GM10266 (cell line): Measurements from ENCODE around the gene CPN2.

Source experiments
- DNase-seq: peaks from one replicate; pipeline ENCODE4 v3.0.0; 2012; ENCODE audit errors: extremely low spot score
- TF ChIP-seq, protein P1 (sequence below): IDR thresholded peaks from 2 replicates; pipeline ENCODE4 v1.5.1; 2012; ENCODE audit warnings: mild to moderate bottlenecking, low read depth; ENCODE audit not compliant: control insufficient read depth, insufficient read depth; ENCODE audit errors: missing control alignments

CPN2 gene

DNA sequence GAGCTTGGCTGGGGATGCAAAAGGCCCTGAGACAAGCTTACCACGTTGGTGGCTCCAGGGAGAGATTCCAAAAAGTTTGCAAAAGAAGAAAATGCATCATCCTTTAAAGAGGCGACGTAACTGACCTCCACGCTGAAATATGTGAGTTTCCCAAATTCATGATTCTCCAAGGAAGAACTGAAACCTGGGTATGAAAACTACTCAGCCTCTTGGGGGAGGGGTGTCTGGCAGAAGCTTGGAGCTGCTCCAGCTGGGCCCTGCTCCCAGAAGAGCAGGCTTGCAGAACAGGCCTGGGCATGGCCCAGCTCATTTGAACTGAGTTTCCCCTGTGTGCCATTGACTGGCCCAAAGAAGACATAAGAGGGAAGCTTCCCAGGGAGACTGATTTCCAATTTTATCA, 20.5 kb downstream of the CPN2 start:
- DNase-seq: no peak
- TF ChIP-seq, protein P1, sequence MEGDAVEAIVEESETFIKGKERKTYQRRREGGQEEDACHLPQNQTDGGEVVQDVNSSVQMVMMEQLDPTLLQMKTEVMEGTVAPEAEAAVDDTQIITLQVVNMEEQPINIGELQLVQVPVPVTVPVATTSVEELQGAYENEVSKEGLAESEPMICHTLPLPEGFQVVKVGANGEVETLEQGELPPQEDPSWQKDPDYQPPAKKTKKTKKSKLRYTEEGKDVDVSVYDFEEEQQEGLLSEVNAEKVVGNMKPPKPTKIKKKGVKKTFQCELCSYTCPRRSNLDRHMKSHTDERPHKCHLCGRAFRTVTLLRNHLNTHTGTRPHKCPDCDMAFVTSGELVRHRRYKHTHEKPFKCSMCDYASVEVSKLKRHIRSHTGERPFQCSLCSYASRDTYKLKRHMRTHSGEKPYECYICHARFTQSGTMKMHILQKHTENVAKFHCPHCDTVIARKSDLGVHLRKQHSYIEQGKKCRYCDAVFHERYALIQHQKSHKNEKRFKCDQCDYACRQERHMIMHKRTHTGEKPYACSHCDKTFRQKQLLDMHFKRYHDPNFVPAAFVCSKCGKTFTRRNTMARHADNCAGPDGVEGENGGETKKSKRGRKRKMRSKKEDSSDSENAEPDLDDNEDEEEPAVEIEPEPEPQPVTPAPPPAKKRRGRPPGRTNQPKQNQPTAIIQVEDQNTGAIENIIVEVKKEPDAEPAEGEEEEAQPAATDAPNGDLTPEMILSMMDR: no peak

DNA sequence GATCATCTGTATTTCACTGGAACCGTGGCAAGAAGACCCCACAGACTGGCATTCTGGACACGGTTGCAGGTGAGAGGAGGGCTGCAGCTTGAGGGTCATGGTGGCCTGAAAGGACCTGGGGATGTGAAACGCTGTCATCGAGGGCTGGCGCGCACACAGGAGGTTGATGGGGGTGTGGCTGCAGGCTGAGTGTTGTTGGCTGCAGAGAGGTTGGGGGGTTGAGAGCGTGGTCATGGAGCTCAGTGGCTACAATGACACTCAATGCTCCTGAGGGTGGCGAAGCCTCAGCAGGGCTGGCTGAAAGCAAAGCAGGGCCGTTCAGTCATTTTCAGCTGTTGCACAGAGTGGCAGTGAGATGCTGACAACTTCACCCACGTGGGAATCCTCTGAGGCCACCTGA, 21.0 kb downstream of the CPN2 start:
- TF ChIP-seq, protein P1: no peak
- DNase-seq: no peak

DNA sequence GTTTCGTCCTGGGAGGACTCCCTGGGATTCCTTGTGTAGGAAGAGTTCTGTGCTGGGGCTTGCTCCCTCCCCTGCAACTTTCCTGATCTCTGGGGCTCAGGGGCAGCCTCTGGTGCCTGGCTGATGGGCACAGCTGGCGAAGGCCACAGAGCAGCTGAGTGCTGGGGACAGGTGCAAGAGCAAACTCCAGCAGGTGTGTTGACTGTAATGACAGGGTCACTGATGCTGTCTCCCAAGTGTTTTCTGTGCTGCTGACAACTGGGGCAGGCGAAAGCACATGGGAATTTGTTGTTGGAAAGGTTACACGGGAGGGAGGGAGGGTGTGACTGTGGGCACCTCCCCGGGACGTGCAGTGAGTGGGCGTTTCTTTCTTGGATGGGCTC, 21.6 kb downstream of the CPN2 start:
- DNase-seq: no peak
- TF ChIP-seq, protein P1: no peak

DNA sequence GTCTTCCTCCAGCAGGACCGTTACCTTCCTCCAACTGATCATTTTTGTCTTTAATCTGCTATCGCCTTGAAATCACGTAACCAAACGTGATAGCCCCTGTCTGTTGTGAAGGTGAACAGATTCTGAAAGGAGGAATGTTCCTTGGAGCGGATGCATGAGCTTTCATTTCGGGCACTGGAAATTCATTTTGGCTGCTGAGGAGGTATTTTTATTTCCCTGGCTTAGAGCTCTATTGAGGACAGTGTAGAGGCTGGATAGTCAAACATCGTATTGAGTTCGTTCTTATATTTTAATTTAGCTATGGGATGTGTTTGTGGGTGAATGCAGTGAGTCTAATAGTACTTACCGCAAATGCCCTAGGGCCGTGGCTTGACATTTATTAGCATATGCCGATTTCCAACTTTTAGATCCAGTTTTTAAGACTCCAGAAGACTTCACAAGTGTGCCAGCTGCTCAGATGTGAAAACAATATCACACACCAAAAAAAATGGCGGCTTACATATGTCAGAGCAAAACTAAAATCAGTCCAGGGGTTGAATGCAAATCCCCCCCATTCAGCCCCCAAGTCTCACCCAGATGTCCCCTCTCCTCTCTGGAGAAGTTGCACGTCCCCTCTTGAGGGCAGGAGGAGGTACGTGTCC, 22.1 kb downstream of the CPN2 start:
- TF ChIP-seq, protein P1: no peak
- DNase-seq: no peak

DNA sequence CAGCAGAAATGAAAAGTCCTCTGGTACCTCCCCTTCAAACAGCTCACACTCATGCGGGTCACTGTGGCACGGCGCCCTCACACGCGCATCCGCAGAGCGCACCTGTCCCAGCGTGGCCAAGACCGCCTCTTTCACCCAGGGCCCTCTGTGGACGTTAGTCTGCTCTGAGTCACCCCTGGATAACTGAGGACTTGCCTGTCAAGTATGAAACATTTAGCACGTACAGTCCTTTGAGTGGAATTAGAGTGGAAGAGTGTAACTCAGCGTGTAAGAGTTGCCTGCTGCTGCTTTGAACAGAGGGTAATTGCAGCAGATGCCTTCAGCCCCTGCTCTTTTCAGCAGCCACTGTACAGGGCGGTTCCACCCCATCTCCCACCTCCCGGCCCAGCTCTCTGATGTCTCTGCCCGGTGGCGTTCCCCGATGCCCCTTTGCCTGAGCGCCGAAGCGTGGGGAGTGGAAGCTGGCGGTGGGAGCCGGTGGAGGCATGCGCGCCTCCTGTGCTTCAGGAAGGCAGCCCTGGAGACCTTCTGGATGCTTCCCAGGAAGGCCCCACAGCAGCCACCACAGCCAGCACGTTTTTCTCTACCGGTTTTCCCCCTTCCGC, 23.0 kb downstream of the CPN2 start:
- TF ChIP-seq, protein P1: no peak
- DNase-seq: no peak

DNA sequence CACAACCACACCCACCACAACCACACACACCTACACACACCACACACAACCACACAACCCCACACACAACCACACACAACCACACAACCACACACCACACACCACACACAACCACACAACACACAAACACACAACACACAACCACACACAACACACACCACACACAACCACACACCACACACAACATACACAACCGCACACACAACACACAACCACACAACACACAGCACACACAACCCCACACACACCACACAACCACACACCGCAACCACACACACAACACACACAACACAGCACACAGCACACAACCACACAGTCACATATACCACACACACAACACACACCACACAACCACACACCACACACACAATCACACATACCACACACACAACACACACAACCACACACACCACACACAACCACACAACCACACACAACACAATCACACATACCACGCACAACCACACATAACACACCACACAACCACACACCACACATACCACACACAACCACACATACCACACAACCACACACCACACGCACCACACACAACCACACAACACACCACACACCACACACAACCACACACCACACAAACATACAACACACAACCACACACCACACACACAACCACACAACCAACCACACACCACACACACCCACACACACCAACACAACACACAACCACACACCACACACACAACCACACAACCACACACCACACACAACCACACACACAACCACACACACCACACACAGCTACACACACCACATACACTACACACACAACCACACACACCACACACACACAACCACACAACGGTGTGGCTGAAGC, 23.7 kb downstream of the CPN2 start:
- TF ChIP-seq, protein P1: no peak
- DNase-seq: no peak

DNA sequence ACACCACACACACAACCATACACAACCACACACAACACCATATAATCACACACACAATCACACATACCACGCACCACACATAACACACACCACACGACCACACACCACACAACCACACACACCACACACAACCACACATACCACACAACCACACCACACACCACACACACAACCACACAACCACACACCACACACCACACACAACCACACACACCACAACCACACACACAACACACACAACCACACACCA, 24.2 kb downstream of the CPN2 start:
- DNase-seq: no peak
- TF ChIP-seq, protein P1: no peak
